ENCODE measurements around the gene YTHDC2.

YTHDC2 gene

GRCh38 chr5:113538313-113538712 is 24.8 kb downstream of the YTHDC2 start:
- peaks cover 25% of the 10 kb centered on the region for H3K36me3 Mint-ChIP-seq (ENCODE audit: low read depth)
- H3K27me3 Mint-ChIP-seq (ENCODE audit: low read depth): no peaks in the 10 kb centered on the region
- H3K4me1 Mint-ChIP-seq (ENCODE audit: low read depth): no peaks in the 10 kb centered on the region
- no peak overlapping the region for H3K27ac Mint-ChIP-seq
- no peak overlapping the region for H3K4me3 Mint-ChIP-seq
- no peaks in the 10 kb centered on the region for H3K9me3 Mint-ChIP-seq

GRCh38 chr5:113546703-113547183 is 33.2 kb downstream of the YTHDC2 start:
- Mint-ChIP-seq H3K4me1 (ENCODE audit: low read depth) (peaks cover 14% of the 10 kb centered on the region), H3K27me3 (ENCODE audit: low read depth) (no peaks in the 10 kb centered on the region), H3K36me3 (ENCODE audit: low read depth) (peaks cover 36% of the 10 kb centered on the region), H3K9me3 (no peaks in the 10 kb centered on the region), H3K27ac (no peak overlapping the region), H3K4me3 (no peak overlapping the region)

GRCh38 chr5:113548396-113548795 is 34.9 kb downstream of the YTHDC2 start:
- no peaks in the 10 kb centered on the region for H3K27me3 Mint-ChIP-seq (ENCODE audit: low read depth)
- H3K9me3 Mint-ChIP-seq: no peaks in the 10 kb centered on the region
- H3K36me3 Mint-ChIP-seq (ENCODE audit: low read depth): peaks cover 38% of the 10 kb centered on the region
- H3K4me3 Mint-ChIP-seq: no peak overlapping the region
- no peak overlapping the region for H3K27ac Mint-ChIP-seq
- H3K4me1 Mint-ChIP-seq (ENCODE audit: low read depth): peaks cover 14% of the 10 kb centered on the region

- H3K9me3 Mint-ChIP-seq: no peaks in the 10 kb centered on the region
- peaks cover 25% of the 10 kb centered on the region for H3K36me3 Mint-ChIP-seq (ENCODE audit: low read depth)
- peaks cover 5% of the 10 kb centered on the region for H3K4me1 Mint-ChIP-seq (ENCODE audit: low read depth)
- no peaks in the 10 kb centered on the region for H3K27me3 Mint-ChIP-seq (ENCODE audit: low read depth)
- H3K27ac Mint-ChIP-seq: no peak overlapping the region
- H3K4me3 Mint-ChIP-seq: no peak overlapping the region
Observed at GRCh38 chr5:113552137-113552536, 38.6 kb downstream of the YTHDC2 start.

- H3K36me3 Mint-ChIP-seq (ENCODE audit: low read depth): peaks cover 24% of the 10 kb centered on the region
- no peak overlapping the region for H3K27ac Mint-ChIP-seq
Observed at GRCh38 chr5:113552620-113553019, 39.1 kb downstream of the YTHDC2 start.

GRCh38 chr5:113562828-113563400 is 49.4 kb downstream of the YTHDC2 start:
- Mint-ChIP-seq H3K9me3 (no peaks in the 10 kb centered on the region), H3K27me3 (ENCODE audit: low read depth) (no peaks in the 10 kb centered on the region), H3K27ac (no peak overlapping the region), H3K4me3 (no peak overlapping the region), H3K4me1 (ENCODE audit: low read depth) (no peaks in the 10 kb centered on the region), H3K36me3 (ENCODE audit: low read depth) (peaks cover 43% of the 10 kb centered on the region)

More at GRCh38 chr5:113552620-113553019, 39.1 kb downstream of the YTHDC2 start:
- no peaks in the 10 kb centered on the region for H3K27me3 Mint-ChIP-seq (ENCODE audit: low read depth)
- no peaks in the 10 kb centered on the region for H3K9me3 Mint-ChIP-seq
- peaks cover 3% of the 10 kb centered on the region for H3K4me1 Mint-ChIP-seq (ENCODE audit: low read depth)
- H3K4me3 Mint-ChIP-seq: no peak overlapping the region

- Mint-ChIP-seq H3K4me3 (no peak overlapping the region), H3K27ac (no peak overlapping the region), H3K9me3 (peaks cover 4% of the 10 kb centered on the region), H3K4me1 (ENCODE audit: low read depth) (peaks cover 7% of the 10 kb centered on the region), H3K27me3 (ENCODE audit: low read depth) (no peaks in the 10 kb centered on the region), H3K36me3 (ENCODE audit: low read depth) (peaks cover 66% of the 10 kb centered on the region)
Observed at GRCh38 chr5:113569396-113569795, 55.9 kb downstream of the YTHDC2 start.

- Mint-ChIP-seq H3K4me1 (ENCODE audit: low read depth) (peaks cover 10% of the 10 kb centered on the region), H3K27ac (no peak overlapping the region), H3K36me3 (ENCODE audit: low read depth) (peaks cover 61% of the 10 kb centered on the region), H3K27me3 (ENCODE audit: low read depth) (no peaks in the 10 kb centered on the region), H3K9me3 (peaks cover 4% of the 10 kb centered on the region), H3K4me3 (no peak overlapping the region)
Observed at GRCh38 chr5:113572716-113573115, 59.2 kb downstream of the YTHDC2 start.

GRCh38 chr5:113574417-113574816 is 60.9 kb downstream of the YTHDC2 start:
- Mint-ChIP-seq H3K27me3 (ENCODE audit: low read depth) (no peaks in the 10 kb centered on the region), H3K36me3 (ENCODE audit: low read depth) (peaks cover 52% of the 10 kb centered on the region), H3K27ac (no peak overlapping the region), H3K4me3 (no peak overlapping the region), H3K9me3 (peaks cover 4% of the 10 kb centered on the region), H3K4me1 (ENCODE audit: low read depth) (peaks cover 10% of the 10 kb centered on the region)

- H3K4me1 Mint-ChIP-seq (ENCODE audit: low read depth): peaks cover 10% of the 10 kb centered on the region
- no peaks in the 10 kb centered on the region for H3K27me3 Mint-ChIP-seq (ENCODE audit: low read depth)
- H3K4me3 Mint-ChIP-seq: no peak overlapping the region
- H3K36me3 Mint-ChIP-seq (ENCODE audit: low read depth): peaks cover 48% of the 10 kb centered on the region
- H3K9me3 Mint-ChIP-seq: peaks cover 4% of the 10 kb centered on the region
- no peak overlapping the region for H3K27ac Mint-ChIP-seq
Observed at GRCh38 chr5:113575074-113575473, 61.6 kb downstream of the YTHDC2 start.

GRCh38 chr5:113578091-113578490 is 64.6 kb downstream of the YTHDC2 start:
- no peaks in the 10 kb centered on the region for H3K27me3 Mint-ChIP-seq (ENCODE audit: low read depth)
- no peak overlapping the region for H3K27ac Mint-ChIP-seq
- peaks cover 30% of the 10 kb centered on the region for H3K36me3 Mint-ChIP-seq (ENCODE audit: low read depth)
- H3K4me3 Mint-ChIP-seq: no peak overlapping the region
- no peaks in the 10 kb centered on the region for H3K9me3 Mint-ChIP-seq
- peaks cover 10% of the 10 kb centered on the region for H3K4me1 Mint-ChIP-seq (ENCODE audit: low read depth)

GRCh38 chr5:113581388-113581787 is 67.9 kb downstream of the YTHDC2 start:
- H3K9me3 Mint-ChIP-seq: no peaks in the 10 kb centered on the region
- H3K27ac Mint-ChIP-seq: no peak overlapping the region
- no peaks in the 10 kb centered on the region for H3K27me3 Mint-ChIP-seq (ENCODE audit: low read depth)
- no peaks in the 10 kb centered on the region for H3K4me1 Mint-ChIP-seq (ENCODE audit: low read depth)
- no peak overlapping the region for H3K4me3 Mint-ChIP-seq
- peaks cover 18% of the 10 kb centered on the region for H3K36me3 Mint-ChIP-seq (ENCODE audit: low read depth)

- no peak overlapping the region for H3K27ac Mint-ChIP-seq
- H3K4me3 Mint-ChIP-seq: no peak overlapping the region
- H3K27me3 Mint-ChIP-seq (ENCODE audit: low read depth): peaks cover 12% of the 10 kb centered on the region
- H3K9me3 Mint-ChIP-seq: no peaks in the 10 kb centered on the region
- H3K36me3 Mint-ChIP-seq (ENCODE audit: low read depth): peaks cover 8% of the 10 kb centered on the region
- no peaks in the 10 kb centered on the region for H3K4me1 Mint-ChIP-seq (ENCODE audit: low read depth)
Observed at GRCh38 chr5:113598150-113598549, 84.7 kb downstream of the YTHDC2 start.

- Mint-ChIP-seq H3K9me3 (no peaks in the 10 kb centered on the region), H3K4me3 (no peak overlapping the region), H3K27me3 (ENCODE audit: low read depth) (peaks cover 17% of the 10 kb centered on the region), H3K27ac (no peak overlapping the region), H3K4me1 (ENCODE audit: low read depth) (no peaks in the 10 kb centered on the region), H3K36me3 (ENCODE audit: low read depth) (peaks cover 6% of the 10 kb centered on the region)
Observed at GRCh38 chr5:113598926-113599325, 85.4 kb downstream of the YTHDC2 start.

GRCh38 chr5:113600255-113600905 is 86.9 kb downstream of the YTHDC2 start:
- H3K9me3 Mint-ChIP-seq: no peaks in the 10 kb centered on the region
- H3K27me3 Mint-ChIP-seq (ENCODE audit: low read depth): peaks cover 28% of the 10 kb centered on the region
- no peaks in the 10 kb centered on the region for H3K4me1 Mint-ChIP-seq (ENCODE audit: low read depth)
- no peaks in the 10 kb centered on the region for H3K36me3 Mint-ChIP-seq (ENCODE audit: low read depth)
- H3K4me3 Mint-ChIP-seq: no peak overlapping the region
- H3K27ac Mint-ChIP-seq: no peak overlapping the region
